ENCODE data around the gene GLYATL1.
A peak's percentile ranks its signal among the peaks of the same experiment; 100 is the strongest.

GLYATL1 gene

DNA sequence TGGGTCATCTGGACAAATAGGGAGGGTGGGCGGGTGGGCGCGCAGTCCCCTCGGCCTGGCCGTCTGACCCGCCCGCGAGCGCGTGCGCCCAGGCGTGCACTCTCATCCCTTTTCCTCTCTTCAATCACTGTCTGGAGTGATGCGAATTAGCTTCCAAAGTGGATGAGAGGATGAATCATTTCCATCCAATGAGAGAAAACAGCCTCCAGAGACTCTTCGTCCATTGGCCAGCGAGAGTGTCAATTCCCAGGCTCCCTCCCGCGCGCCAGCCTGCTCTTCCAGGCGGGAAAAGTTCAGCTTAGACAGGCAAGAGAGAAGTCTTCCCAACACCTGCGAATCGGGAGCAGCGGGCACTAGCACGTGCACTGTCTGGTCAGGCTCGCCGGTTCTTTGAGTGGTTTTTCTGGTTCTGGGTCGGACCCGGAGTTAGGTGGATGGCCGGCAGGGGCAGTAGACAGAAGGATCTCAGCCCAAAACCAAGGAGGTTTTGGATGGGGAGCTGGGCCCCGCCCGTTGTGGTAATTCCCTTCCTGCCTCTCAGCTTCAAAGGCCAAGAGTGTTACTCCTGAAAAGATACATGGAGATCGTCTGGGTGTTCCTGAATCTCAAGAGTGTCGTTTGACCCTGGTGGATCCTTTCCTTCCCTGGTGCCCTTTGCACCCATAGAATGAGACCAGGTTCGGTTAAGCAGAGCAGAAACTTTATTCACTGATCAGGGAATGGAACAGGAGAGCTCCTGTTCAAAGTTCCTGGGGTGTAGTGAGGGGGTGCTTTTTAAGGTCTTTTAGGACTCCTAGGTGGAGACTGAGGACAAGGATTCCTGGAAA is 33.4 kb upstream of the GLYATL1 start:
- TF ChIP-seq CTCF (IDR thresholded peaks at IDR 0.05) (no peak), ZFX (IDR thresholded peaks at IDR 0.05; ENCODE audit: borderline replicate concordance) (no peak)
- H3K27ac ChIP-seq: no peak overlapping the region

DNA sequence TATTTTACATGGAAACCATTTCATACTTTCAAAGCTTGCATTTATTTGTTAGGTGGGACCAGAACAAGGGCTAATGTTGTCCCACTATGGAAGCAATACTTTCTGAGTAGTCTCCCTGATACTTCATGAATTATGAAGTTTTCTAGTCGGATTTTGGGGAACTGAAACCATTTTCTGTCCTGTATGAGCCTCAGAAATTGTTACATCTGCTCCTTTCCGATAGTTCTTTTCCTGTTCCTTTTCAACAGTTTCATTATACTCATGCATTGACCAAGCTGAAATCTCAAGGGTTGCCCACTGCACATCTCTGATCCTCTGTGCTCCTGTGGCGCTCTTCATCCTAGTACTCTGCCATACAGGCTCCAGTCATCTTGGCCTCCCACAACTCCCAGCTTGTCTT is 31.5 kb upstream of the GLYATL1 start:
- TF ChIP-seq CTCF (IDR thresholded peaks at IDR 0.05): no peak
- TF ChIP-seq ZFX (IDR thresholded peaks at IDR 0.05; ENCODE audit: borderline replicate concordance): no peak
- no peak overlapping the region for H3K27ac ChIP-seq

DNA sequence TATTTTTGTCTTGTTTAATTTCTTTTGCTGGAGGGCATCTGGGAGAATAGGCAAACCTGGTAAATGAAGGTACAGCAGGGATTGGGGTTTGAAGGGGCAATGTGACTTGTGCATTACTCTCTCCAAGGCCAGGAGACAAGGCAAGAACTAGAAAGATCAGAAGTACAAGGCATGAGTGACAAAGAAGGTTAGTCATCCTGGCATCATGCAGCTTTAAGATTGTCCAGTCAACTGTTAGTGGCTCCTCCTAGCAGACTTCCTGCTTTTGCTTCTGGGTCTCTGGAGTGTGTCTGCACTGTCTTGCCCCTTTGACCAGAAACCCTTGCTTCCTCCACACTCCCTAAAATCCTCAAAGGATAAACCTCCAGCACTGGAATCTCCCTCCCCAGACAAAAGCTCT is 27.2 kb upstream of the GLYATL1 start:
- H3K27ac ChIP-seq: 0 out of 2 replicates have a peak overlapping the region, but pooled peaks have one; percentile 12
- TF ChIP-seq CTCF (IDR thresholded peaks at IDR 0.05): no peak
- TF ChIP-seq ZFX (IDR thresholded peaks at IDR 0.05; ENCODE audit: borderline replicate concordance): no peak

DNA sequence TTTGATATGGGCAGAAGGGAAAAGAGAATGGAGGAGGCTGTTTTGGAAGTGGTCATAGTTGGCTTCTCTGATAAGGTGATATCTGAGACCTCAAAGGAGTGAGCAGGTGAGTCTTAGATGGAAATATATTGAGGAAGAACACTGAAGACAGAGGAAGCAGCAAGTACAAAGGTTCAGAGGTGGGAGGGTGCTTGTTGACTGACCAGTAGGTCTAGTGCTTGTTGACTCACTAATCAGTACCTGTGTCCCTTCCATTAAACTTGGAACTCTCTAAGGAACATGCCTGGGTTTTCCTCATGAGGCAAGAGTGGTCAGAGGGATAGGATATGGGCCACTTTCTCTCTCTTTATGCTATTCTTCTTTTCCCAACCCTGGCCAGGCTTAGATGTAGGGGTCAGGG is 25.6 kb upstream of the GLYATL1 start:
- TF ChIP-seq ZFX (IDR thresholded peaks at IDR 0.05; ENCODE audit: borderline replicate concordance) (no peak), CTCF (IDR thresholded peaks at IDR 0.05) (no peak)
- H3K27ac ChIP-seq: no peak overlapping the region

DNA sequence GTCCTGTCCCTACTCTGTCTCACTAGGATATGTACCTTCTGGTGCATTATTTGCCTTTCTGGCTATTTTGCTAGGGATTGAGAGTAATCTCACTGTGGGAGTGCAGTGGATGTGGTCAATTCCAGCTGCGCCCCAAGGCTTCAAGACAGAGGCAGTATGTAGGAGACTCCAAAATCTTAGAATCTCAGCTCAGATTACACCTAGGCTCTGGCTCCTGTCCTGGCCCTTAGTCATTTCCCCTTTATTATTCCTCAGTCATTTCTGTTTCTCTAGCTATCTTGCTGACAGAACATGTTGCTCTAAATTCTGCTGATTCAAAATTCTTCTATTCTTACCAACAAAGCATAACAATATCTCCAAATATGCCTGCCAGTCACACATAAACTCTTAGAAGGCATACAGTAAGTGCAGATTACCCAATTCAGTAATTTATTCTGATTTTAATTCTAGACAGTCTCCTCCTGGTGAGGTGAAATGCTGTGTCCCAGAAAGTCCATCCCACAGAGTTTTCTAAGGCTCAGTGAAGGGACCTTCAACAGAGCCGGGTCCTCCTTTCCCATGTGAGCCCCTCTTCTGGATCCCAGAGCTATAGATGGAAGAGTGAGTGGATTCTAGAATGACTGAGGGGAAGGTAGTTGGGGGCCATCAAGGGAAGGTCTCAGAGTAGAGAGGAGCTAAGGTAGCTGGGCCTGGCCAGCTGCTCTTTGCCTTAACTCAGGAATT is 24.3 kb upstream of the GLYATL1 start:
- TF ChIP-seq CTCF (IDR thresholded peaks at IDR 0.05) (no peak), ZFX (IDR thresholded peaks at IDR 0.05; ENCODE audit: borderline replicate concordance) (no peak)
- no peak overlapping the region for H3K27ac ChIP-seq

- H3K27ac ChIP-seq: no peak overlapping the region
- no peak for TF ChIP-seq CTCF (IDR thresholded peaks at IDR 0.05)
- TF ChIP-seq ZFX (IDR thresholded peaks at IDR 0.05; ENCODE audit: borderline replicate concordance): no peak
These were observed 22.7 kb upstream of the GLYATL1 start for GRCh38 chr11:58916637-58917036.

Measured in 22Rv1 (cell line).